GM12878 (cell line): ENCODE measurements around the gene C2CD4D. TPM values are rescaled to one million over a fixed set of nuclear protein-coding genes. Genes with fewer than 3 reads are reported as not detected.

Experiments
- ATAC-seq: fragments of 200-7000 bp; cut with Tn5 transposase; 3 replicates; pipeline ENCODE4 v1.9.1; 2020; ENCODE audit warnings: mild to moderate bottlenecking, moderate library complexity
- BruUV-seq: library from RNA; stranded (reverse); fragments of 400-500 nt; replicated peaks from 2 replicates; lab custom pipeline; 2021; lab: Mats Ljungman, UMichigan
- CTCF ChIA-PET: fragments of 300-600 bp; sonication (Branson Sonifier 250); formaldehyde crosslinking; extraction: SDS; loops from one replicate; lab custom pipeline; 2021; ENCODE audit warnings: inconsistent platforms; lab: Yijun Ruan, JAX
- POLR2A ChIA-PET: fragments of 350-600 bp; formaldehyde crosslinking; extraction: SDS; loops from one replicate; lab custom pipeline; 2021; ENCODE audit warnings: inconsistent platforms; lab: Charles Lee
- RAD21 ChIA-PET: fragments of 300-600 bp; sonication (Branson Sonifier 250); formaldehyde crosslinking; loops from one replicate; lab custom pipeline; 2023; ENCODE audit warnings: antibody characterized with exemption; ENCODE audit not compliant: unreplicated experiment; lab: Charles Lee
- SMC1A ChIA-PET: fragments of 300-600 bp; sonication (Branson Sonifier 250); formaldehyde crosslinking; loops from one replicate; lab custom pipeline; 2023; ENCODE audit not compliant: unreplicated experiment, uncharacterized antibody; lab: Charles Lee
- DNase-seq: peaks from one replicate; pipeline ENCODE4 v3.0.0-alpha.2; 2011; ENCODE audit warnings: low read depth, low spot score
- FAIRE-seq: peaks from 3 replicates; lab custom pipeline; 2011; peaks lifted over from hg19 to GRCh38; lab: Jason Lieb, UNC
- H2AFZ ChIP-seq: 2 replicates; pipeline ENCODE4 v1.6.0; 2011; ENCODE audit warnings: low read depth, low read length, control low read depth; ENCODE audit not compliant: control insufficient read depth
- H3K27ac ChIP-seq: 2 replicates; pipeline ENCODE4 v1.5.1; 2011; ENCODE audit warnings: control low read depth; ENCODE audit not compliant: control insufficient read depth, insufficient read depth
- H3K27me3 ChIP-seq, 2 experiments: replicated peaks in 1 of 2; 2 replicates each; pipeline versions ENCODE4 v1.6.0 to v1.6.1; 2011; ENCODE audit warnings: low read length in 1 of 2; ENCODE audit not compliant: control insufficient read depth in 2 of 2, insufficient read depth in 2 of 2
- H3K36me3 ChIP-seq, 2 experiments: 2 replicates each; pipeline ENCODE4 v1.5.1; 2011; ENCODE audit warnings: low read length in 1 of 2; ENCODE audit not compliant: control insufficient read depth in 2 of 2, insufficient read depth in 2 of 2
- H3K4me1 ChIP-seq: 2 replicates; pipeline ENCODE4 v1.6.1; 2011; ENCODE audit warnings: mild to moderate bottlenecking, low read length, moderate library complexity, mixed read lengths; ENCODE audit not compliant: control insufficient read depth, insufficient read depth
- H3K4me2 ChIP-seq: 2 replicates; pipeline ENCODE4 v1.6.0; 2011; ENCODE audit warnings: control low read depth; ENCODE audit not compliant: control insufficient read depth, insufficient read depth
- H3K4me3 ChIP-seq: fragments of 200-600 bp; sonication (generic); 2 replicates; pipeline ENCODE4 v1.5.1; 2016
- H3K79me2 ChIP-seq: 2 replicates; pipeline ENCODE4 v1.6.0; 2011; ENCODE audit warnings: low read length; ENCODE audit not compliant: control insufficient read depth, insufficient read depth
- H3K9ac ChIP-seq: 2 replicates; pipeline ENCODE4 v1.8.0; 2011; ENCODE audit warnings: low read length, control low read depth, mixed read lengths; ENCODE audit not compliant: control insufficient read depth, insufficient read depth
- H3K9me3 ChIP-seq: replicated peaks from 3 replicates; pipeline ENCODE4 v1.5.1; 2011; ENCODE audit warnings: mild to moderate bottlenecking, low read length; ENCODE audit not compliant: control insufficient read depth, insufficient read depth
- H4K20me1 ChIP-seq: 2 replicates; pipeline ENCODE4 v1.6.0; 2011; ENCODE audit not compliant: control insufficient read depth, insufficient read depth
- ATF7 ChIP-seq: fragments of 450-650 bp; IDR thresholded peaks from 2 replicates; pipeline ENCODE4 v1.6.1; 2016; ENCODE audit warnings: low read depth, mild to moderate bottlenecking
- CBX5 ChIP-seq: sonication (generic); IDR thresholded peaks from 2 replicates; pipeline ENCODE4 v1.6.1; 2016; ENCODE audit warnings: low read depth, moderate library complexity, mild to moderate bottlenecking, inconsistent platforms
- IKZF2 ChIP-seq, 2 experiments: fragments of 450-650 bp; IDR thresholded peaks; 2 replicates each; pipeline ENCODE4 v1.6.1; 2017; ENCODE audit warnings: mild to moderate bottlenecking in 2 of 2, moderate library complexity in 2 of 2
- MTA2 ChIP-seq: fragments of 450-650 bp; IDR thresholded peaks from 2 replicates; pipeline ENCODE4 v1.6.1; 2016; ENCODE audit warnings: low read depth, mild to moderate bottlenecking, moderate library complexity
- MXI1 ChIP-seq: fragments of 150-350 bp; IDR thresholded peaks from 2 replicates; pipeline ENCODE4 v1.6.1; 2011; ENCODE audit warnings: low read depth, mild to moderate bottlenecking, inconsistent platforms, low read length, improper control_type of control experiment
- NFXL1 ChIP-seq: fragments of 450-650 bp; IDR thresholded peaks from 2 replicates; pipeline ENCODE4 v1.6.1; 2017; ENCODE audit warnings: antibody characterized with exemption, mild to moderate bottlenecking, borderline replicate concordance
- PBX3 ChIP-seq: IDR thresholded peaks from 2 replicates; pipeline ENCODE4 v1.6.1; 2011; ENCODE audit warnings: mild to moderate bottlenecking, low read depth, low read length, moderate library complexity; ENCODE audit not compliant: insufficient replicate concordance
- PKNOX1 ChIP-seq: fragments of 450-650 bp; IDR thresholded peaks from 2 replicates; pipeline ENCODE4 v1.6.1; 2016; ENCODE audit warnings: mild to moderate bottlenecking
- POLR2A ChIP-seq: IDR thresholded peaks from 2 replicates; pipeline ENCODE4 v1.6.1; 2011; ENCODE audit warnings: low read depth, mild to moderate bottlenecking, low read length
- RELA ChIP-seq: fragments of 450-650 bp; IDR thresholded peaks from 2 replicates; pipeline ENCODE4 v1.8.0; 2014; ENCODE audit warnings: borderline replicate concordance; ENCODE audit not compliant: partially characterized antibody
- SP1 ChIP-seq: IDR thresholded peaks from one replicate; pipeline ENCODE4 v1.6.1; 2011; ENCODE audit warnings: low read depth, low read length
- SREBF1 ChIP-seq: IDR thresholded peaks from 2 replicates; pipeline ENCODE4 v1.6.1; 2012; ENCODE audit warnings: mild to moderate bottlenecking, low read length
- TCF12 ChIP-seq: IDR thresholded peaks from 2 replicates; pipeline ENCODE4 v1.6.1; 2011; ENCODE audit warnings: low read depth, mild to moderate bottlenecking, low read length
- YBX1 ChIP-seq: fragments of 450-650 bp; IDR thresholded peaks from 2 replicates; pipeline ENCODE4 v1.6.1; 2016; ENCODE audit warnings: antibody characterized with exemption
- ZBTB4 ChIP-seq: fragments of 450-650 bp; formaldehyde crosslinking; IDR thresholded peaks from 2 replicates; pipeline ENCODE4 v1.4.0; 2022; ENCODE audit warnings: mild to moderate bottlenecking, moderate library complexity
- ZNF217 ChIP-seq: fragments of 450-650 bp; IDR thresholded peaks from 2 replicates; pipeline ENCODE4 v1.6.1; 2017; ENCODE audit warnings: antibody characterized with exemption, mild to moderate bottlenecking
- WGBS: methylation state at CpG from one replicate; pipeline ENCODE4 v1.1.6; 2016; ENCODE audit warnings: low lambda C conversion rate; ENCODE audit not compliant: insufficient replicate concordance, insufficient coverage; ENCODE audit errors: missing lambda C conversion rate; 5-methylcytosine and 5-hydroxymethylcytosine counted together
- in situ Hi-C: fragments of 300-500 bp; cut with MboI; formaldehyde crosslinking; loops from 9 replicates; pipeline ENCODE4 v1.14.3; 2018; ENCODE audit warnings: mixed read lengths
- intact Hi-C: fragments of 100-400 bp; cut with micrococcal nuclease; formaldehyde crosslinking; loops from one replicate; pipeline ENCODE4 v1.14.2; 2022; ENCODE audit not compliant: unreplicated experiment
- polyA plus RNA-seq, 11 experiments: library from polyadenylated mRNA; depleted of rRNA in 4 of 11; unstranded in 6 of 11; stranded (reverse) in 5 of 11; fragments of >200 nt; fragmentation: Nextera tagmentation in 4 of 11; fragmentation: Illumina TruSeq in 1 of 11; extraction: Ambion mirVana in 4 of 11; extraction: Trizol in 1 of 11; gene quantifications; 1 replicate in 1 of 11; 2 replicates in 10 of 11; pipeline versions ENCODE4 v1.2.1 to v1.2.3, GENCODE V29; 2011 to 2016; ENCODE audit warnings: inconsistent platforms in 2 of 11, missing spikeins in 2 of 11, low read depth in 1 of 11
- total RNA-seq, 4 experiments: library from RNA; depleted of rRNA in 3 of 4; stranded (reverse); fragments of >200 nt in 3 of 4; fragmentation: Illumina TruSeq in 1 of 4; extraction: Trizol in 1 of 4; gene quantifications; 2 replicates each; pipeline versions ENCODE4 v1.2.1 to v1.2.3, GENCODE V29; 2013 to 2021
- TF ChIP-seq, protein P1 (sequence below): fragments of 450-650 bp; IDR thresholded peaks from 2 replicates; pipeline ENCODE4 v1.6.1; 2016; ENCODE audit warnings: mild to moderate bottlenecking
- TF ChIP-seq, protein P2 (sequence below): IDR thresholded peaks from 2 replicates; pipeline ENCODE4 v1.6.1; 2011; ENCODE audit warnings: low read depth, mild to moderate bottlenecking, low read length, moderate library complexity, borderline replicate concordance; ENCODE audit errors: extremely low read depth

Gene C2CD4D
- total and polyA plus RNA-seq, 10 of the 15 experiments (the other 5 are each of a cell fraction or from before 2014, with no cell fraction given): 0.03 to 0.67 (median 0.13) TPM; not detected in 4

DNA sequence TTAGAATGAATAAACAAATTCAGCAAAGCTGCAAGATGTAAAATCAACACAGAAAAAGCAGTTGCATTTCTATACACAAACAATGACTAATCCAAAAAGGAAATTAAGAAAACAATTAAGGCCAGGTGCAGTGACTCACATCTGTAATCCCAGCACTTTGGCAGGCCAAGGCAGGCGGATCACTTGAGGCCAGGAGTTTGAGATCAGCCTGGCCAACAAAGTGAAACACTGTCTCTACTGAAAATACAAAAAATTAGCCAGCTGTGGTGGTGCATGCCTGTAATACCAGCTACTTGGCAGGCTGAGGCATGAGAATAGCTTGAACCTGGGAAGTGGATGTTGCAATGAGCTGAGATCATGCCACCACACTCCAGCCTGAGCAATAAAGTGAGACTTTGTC is 47.4 kb upstream of the C2CD4D start (continued):
- TF ChIP-seq ZBTB4 (no peak), MXI1 (no peak), TCF12 (no peak), POLR2A (no peak)

- RAD21 ChIA-PET: no interaction called here
- no TSS peak for BruUV-seq
- ATAC-seq (no peak), FAIRE-seq (no peak), DNase-seq (no peak)
- SMC1A ChIA-PET: interaction anchor here (1.2 kb wide), 1 partner anchor 103 kb away, joined by 3 read pairs; no protein-coding TSS in a partner anchor
- H3K4me2 ChIP-seq: no peak overlapping the region
- 0 out of 4 replicates have a peak, but pooled peaks cover 0 to 4% of the 10 kb centered on the region in 2 experiments for H3K36me3 ChIP-seq
- intact Hi-C loops: no loop called here
- no peaks in the 10 kb centered on the region for H4K20me1 ChIP-seq
- no peaks in the 10 kb centered on the region for H3K27me3 ChIP-seq
- no peaks in the 10 kb centered on the region for H3K9me3 ChIP-seq
- POLR2A ChIA-PET: no interaction called here
- no peak overlapping the region for H3K27ac ChIP-seq
- H3K79me2 ChIP-seq: no peaks in the 10 kb centered on the region
- in situ Hi-C loops: loop anchor here (5.0 kb wide), 1 partner anchor 112 kb away; no protein-coding TSS in a partner anchor
- no peak overlapping the region for H3K4me3 ChIP-seq
- no peaks in the 10 kb centered on the region for H3K4me1 ChIP-seq
- no peak overlapping the region for H2AFZ ChIP-seq
- WGBS: 100% methylated on average over 1 of the region's 1 CpG
- H3K9ac ChIP-seq: no peak overlapping the region
- CTCF ChIA-PET: interaction anchor here (0.7 to 0.9 kb wide), 2 partner anchors 103 to 114 kb away, joined by 3 to 4 read pairs; no protein-coding TSS in a partner anchor
- no peak for TF ChIP-seq MTA2
- TF ChIP-seq ATF7: no peak
- TF ChIP-seq YBX1: no peak
- TF ChIP-seq PKNOX1: no peak
- no peak for TF ChIP-seq SP1
- TF ChIP-seq RELA: no peak
- TF ChIP-seq SREBF1: no peak
- no peak for TF ChIP-seq IKZF2 (IDR thresholded peaks at IDR 0.05)
- TF ChIP-seq PBX3: no peak
- no peak for TF ChIP-seq ZNF217
- TF ChIP-seq, protein P1, sequence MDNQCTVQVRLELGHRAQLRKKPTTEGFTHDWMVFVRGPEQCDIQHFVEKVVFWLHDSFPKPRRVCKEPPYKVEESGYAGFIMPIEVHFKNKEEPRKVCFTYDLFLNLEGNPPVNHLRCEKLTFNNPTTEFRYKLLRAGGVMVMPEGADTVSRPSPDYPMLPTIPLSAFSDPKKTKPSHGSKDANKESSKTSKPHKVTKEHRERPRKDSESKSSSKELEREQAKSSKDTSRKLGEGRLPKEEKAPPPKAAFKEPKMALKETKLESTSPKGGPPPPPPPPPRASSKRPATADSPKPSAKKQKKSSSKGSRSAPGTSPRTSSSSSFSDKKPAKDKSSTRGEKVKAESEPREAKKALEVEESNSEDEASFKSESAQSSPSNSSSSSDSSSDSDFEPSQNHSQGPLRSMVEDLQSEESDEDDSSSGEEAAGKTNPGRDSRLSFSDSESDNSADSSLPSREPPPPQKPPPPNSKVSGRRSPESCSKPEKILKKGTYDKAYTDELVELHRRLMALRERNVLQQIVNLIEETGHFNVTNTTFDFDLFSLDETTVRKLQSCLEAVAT: no peak
- TF ChIP-seq, protein P2, sequence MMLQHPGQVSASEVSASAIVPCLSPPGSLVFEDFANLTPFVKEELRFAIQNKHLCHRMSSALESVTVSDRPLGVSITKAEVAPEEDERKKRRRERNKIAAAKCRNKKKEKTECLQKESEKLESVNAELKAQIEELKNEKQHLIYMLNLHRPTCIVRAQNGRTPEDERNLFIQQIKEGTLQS: no peak
- TF ChIP-seq CBX5: no peak
- TF ChIP-seq NFXL1: no peak
Measured at GRCh38 chr1:151885479-151885878, 45.9 kb upstream of the C2CD4D start.
